LHCN-M2 (cell line): ENCODE data around the gene SPATA25. TPM values are rescaled to one million over a fixed set of nuclear protein-coding genes. Genes with fewer than 3 reads are reported as not detected.

Experiments used
- DNase-seq: peaks from one replicate; pipeline ENCODE4 v3.0.0-alpha.2; 2012; ENCODE audit warnings: low read depth
- total RNA-seq: library from RNA; depleted of rRNA; stranded (reverse); fragments of >200 nt; gene quantifications from 2 replicates; pipeline ENCODE4 v1.2.3, GENCODE V29; 2014; rRNA removed

SPATA25 gene
- total RNA-seq, 1 experiment from 2014 or later: 0.69 TPM

DNA sequence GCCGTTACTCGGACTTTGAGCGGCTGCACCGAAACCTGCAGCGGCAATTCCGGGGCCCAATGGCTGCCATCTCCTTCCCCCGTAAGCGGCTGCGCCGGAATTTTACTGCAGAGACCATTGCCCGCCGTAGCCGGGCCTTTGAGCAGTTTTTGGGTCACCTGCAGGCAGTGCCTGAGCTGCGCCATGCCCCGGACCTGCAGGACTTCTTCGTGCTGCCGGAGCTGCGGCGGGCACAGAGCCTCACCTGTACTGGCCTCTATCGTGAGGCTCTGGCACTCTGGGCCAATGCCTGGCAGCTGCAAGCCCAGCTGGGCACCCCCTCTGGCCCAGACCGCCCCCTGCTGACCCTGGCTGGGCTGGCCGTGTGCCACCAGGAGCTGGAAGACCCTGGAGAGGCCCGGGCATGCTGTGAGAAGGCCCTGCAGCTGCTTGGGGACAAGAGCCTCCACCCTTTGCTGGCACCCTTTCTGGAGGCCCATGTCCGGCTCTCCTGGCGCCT lies 46.7 kb downstream of the SPATA25 start:
- no peak for DNase-seq

DNA sequence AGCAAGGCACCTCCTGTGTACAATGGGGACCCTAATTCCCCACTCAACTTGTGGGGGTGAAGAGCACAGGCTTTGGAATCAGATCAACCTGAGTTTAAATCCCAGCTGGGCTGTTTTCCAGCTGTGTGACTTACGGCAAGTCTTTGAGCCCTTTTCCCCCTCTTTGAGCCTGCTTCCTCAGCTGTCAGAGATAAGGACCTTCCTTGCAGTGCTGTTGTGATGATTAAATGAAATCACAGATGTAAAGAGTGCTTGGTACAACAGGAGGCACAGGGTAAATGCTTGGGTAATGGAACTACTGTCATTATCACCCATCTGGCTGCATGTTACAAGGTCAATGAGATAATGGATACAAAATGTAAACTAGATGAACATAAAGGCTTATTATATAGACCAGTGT lies 50.6 kb downstream of the SPATA25 start:
- no peak for DNase-seq

Other genes starting within 250 kb of the SPATA25 start
- 1.2 TPM in 1 of 2 replicates, not detected in the other for gene WFDC11, start 217.4 kb downstream of the SPATA25 start, total RNA-seq
- gene WFDC13, start 185.6 kb downstream of the SPATA25 start, total RNA-seq: not detected in 2 replicates
- 0.38 TPM in 1 of 2 replicates, not detected in the other for gene WFDC10B, start 182.6 kb downstream of the SPATA25 start, total RNA-seq
- gene SPINT4, start 165.3 kb downstream of the SPATA25 start, total RNA-seq: not detected in 2 replicates
- 0.51 and 0.75 TPM in 2 replicates for gene WFDC3, start 95.7 kb downstream of the SPATA25 start, total RNA-seq
- 22.9 and 35.5 TPM in 2 replicates for gene DNTTIP1, start 95.7 kb downstream of the SPATA25 start, total RNA-seq
- 235 and 279 TPM in 2 replicates for gene UBE2C, start 75.0 kb downstream of the SPATA25 start, total RNA-seq
- 0.34 and 0.38 TPM in 2 replicates for gene TNNC2, start 60.3 kb downstream of the SPATA25 start, total RNA-seq
- 75.8 and 80.3 TPM in 2 replicates for gene SNX21, start 53.8 kb downstream of the SPATA25 start, total RNA-seq
- 39.1 and 46.6 TPM in 2 replicates for gene ACOT8, start 30.2 kb downstream of the SPATA25 start, total RNA-seq
- gene ZSWIM3, start 30.0 kb downstream of the SPATA25 start, total RNA-seq: 3.3 and 4.6 TPM in 2 replicates
- gene ZSWIM1, start 6.4 kb downstream of the SPATA25 start, total RNA-seq: 9.8 and 10.2 TPM in 2 replicates
- 5.4 and 9.0 TPM in 2 replicates for gene NEURL2, start 3.6 kb upstream of the SPATA25 start, total RNA-seq
- gene CTSA, start 3.7 kb upstream of the SPATA25 start, total RNA-seq: 118 and 180 TPM in 2 replicates
- 7.2 and 10.3 TPM in 2 replicates for gene PLTP, start 24.5 kb upstream of the SPATA25 start, total RNA-seq
- 10.2 and 13.6 TPM in 2 replicates for gene PCIF1, start 47.1 kb upstream of the SPATA25 start, total RNA-seq
- 15.3 and 15.9 TPM in 2 replicates for gene ZNF335, start 84.6 kb upstream of the SPATA25 start, total RNA-seq
- gene MMP9, start 121.3 kb upstream of the SPATA25 start, total RNA-seq: not detected in 2 replicates
- under 0.01 TPM in 1 of 2 replicates, not detected in the other for gene SLC12A5, start 141.6 kb upstream of the SPATA25 start, total RNA-seq
- gene NCOA5, start 202.3 kb upstream of the SPATA25 start, total RNA-seq: 21.7 and 30.0 TPM in 2 replicates
- 1.2 and 2.6 TPM in 2 replicates for gene CD40, start 230.7 kb upstream of the SPATA25 start, total RNA-seq